Measurements from ENCODE around the gene TENM4.

DNA sequence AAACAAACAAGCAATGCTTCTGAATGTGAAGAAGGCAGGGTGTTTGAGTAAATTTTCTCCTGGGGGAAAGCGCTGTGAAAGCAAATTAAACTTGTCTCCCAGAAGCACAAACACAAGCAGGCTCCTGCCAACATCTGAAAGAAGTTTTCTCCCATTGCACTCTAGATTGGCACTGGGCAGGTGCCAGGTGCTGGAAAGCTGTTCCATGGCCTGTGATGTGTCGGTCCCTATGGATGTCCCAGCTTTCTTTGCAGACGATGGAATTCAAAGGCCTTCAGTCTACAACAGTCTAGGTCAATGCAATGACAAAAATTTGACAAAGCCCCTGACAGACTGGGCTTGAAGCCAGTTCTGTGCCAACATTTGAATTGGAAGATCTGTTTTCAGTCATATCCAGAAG lies 620.1 kb downstream of the TENM4 start:
- TF ChIP-seq, protein P1, sequence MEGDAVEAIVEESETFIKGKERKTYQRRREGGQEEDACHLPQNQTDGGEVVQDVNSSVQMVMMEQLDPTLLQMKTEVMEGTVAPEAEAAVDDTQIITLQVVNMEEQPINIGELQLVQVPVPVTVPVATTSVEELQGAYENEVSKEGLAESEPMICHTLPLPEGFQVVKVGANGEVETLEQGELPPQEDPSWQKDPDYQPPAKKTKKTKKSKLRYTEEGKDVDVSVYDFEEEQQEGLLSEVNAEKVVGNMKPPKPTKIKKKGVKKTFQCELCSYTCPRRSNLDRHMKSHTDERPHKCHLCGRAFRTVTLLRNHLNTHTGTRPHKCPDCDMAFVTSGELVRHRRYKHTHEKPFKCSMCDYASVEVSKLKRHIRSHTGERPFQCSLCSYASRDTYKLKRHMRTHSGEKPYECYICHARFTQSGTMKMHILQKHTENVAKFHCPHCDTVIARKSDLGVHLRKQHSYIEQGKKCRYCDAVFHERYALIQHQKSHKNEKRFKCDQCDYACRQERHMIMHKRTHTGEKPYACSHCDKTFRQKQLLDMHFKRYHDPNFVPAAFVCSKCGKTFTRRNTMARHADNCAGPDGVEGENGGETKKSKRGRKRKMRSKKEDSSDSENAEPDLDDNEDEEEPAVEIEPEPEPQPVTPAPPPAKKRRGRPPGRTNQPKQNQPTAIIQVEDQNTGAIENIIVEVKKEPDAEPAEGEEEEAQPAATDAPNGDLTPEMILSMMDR (IDR thresholded peaks at IDR 0.05), result no peak
- TF ChIP-seq POLR2A (IDR thresholded peaks at IDR 0.05) (no peak), POLR2AphosphoS5 (IDR thresholded peaks at IDR 0.05) (no peak)
